H1 (cell line): Measurements from ENCODE around the gene SKAP2. TPM values are rescaled to one million over a fixed set of nuclear protein-coding genes. Genes with fewer than 3 reads are reported as not detected.
A peak's percentile ranks its signal among the peaks of the same experiment; 100 is the strongest.

Source experiments
- CTCF ChIA-PET: fragments of 300-600 bp; sonication (Branson Sonifier 250); formaldehyde crosslinking; loops from one replicate; lab custom pipeline; 2021; ENCODE audit not compliant: partially characterized antibody; lab: Charles Lee
- POLR2A ChIA-PET: fragments of 300-600 bp; sonication (Branson Sonifier 250); formaldehyde crosslinking; loops from one replicate; lab custom pipeline; 2021; ENCODE audit warnings: inconsistent platforms; ENCODE audit not compliant: partially characterized antibody; lab: Charles Lee
- DNase-seq, 2 experiments: peaks; one replicate each; pipeline versions ENCODE4 v3.0.0 to v3.0.0-alpha.2; 2010 to 2022; ENCODE audit warnings: low spot score in 2 of 2, low read depth in 1 of 2, mixed read lengths in 1 of 2
- FAIRE-seq: peaks from 2 replicates; lab custom pipeline; 2011; peaks lifted over from hg19 to GRCh38; lab: Jason Lieb, UNC
- H2AFZ ChIP-seq: 2 replicates; pipeline ENCODE4 v1.8.1; 2012; ENCODE audit warnings: low read length, inconsistent platforms
- H2AK5ac ChIP-seq: 2 replicates; pipeline ENCODE4 v1.6.1; 2013; ENCODE audit warnings: low read depth, low read length
- H2BK120ac ChIP-seq: replicated peaks from 2 replicates; pipeline ENCODE3; 2013; ENCODE audit warnings: low read depth, low read length, inconsistent platforms
- H2BK12ac ChIP-seq: 2 replicates; pipeline ENCODE4 v1.6.1; 2013; ENCODE audit warnings: low read depth, low read length
- H2BK15ac ChIP-seq: 2 replicates; pipeline ENCODE4 v1.6.1; 2013; ENCODE audit warnings: low read length
- H2BK20ac ChIP-seq: 2 replicates; pipeline ENCODE4 v1.6.1; 2013; ENCODE audit warnings: low read length
- H2BK5ac ChIP-seq: 2 replicates; pipeline ENCODE4 v1.6.1; 2013; ENCODE audit warnings: low read depth, low read length
- H3K14ac ChIP-seq: 2 replicates; pipeline ENCODE4 v1.6.1; 2013; ENCODE audit warnings: inconsistent platforms; ENCODE audit not compliant: insufficient read length
- H3K18ac ChIP-seq: 2 replicates; pipeline ENCODE4 v1.6.1; 2013; ENCODE audit warnings: low read length; ENCODE audit errors: extremely low read depth
- H3K23ac ChIP-seq: 2 replicates; pipeline ENCODE4 v1.6.1; 2013; ENCODE audit warnings: inconsistent platforms; ENCODE audit not compliant: insufficient read length
- H3K23me2 ChIP-seq: 2 replicates; pipeline ENCODE4 v1.6.1; 2013; ENCODE audit warnings: low read depth, low read length
- H3K27ac ChIP-seq: 2 replicates; pipeline ENCODE4 v1.6.1; 2011; ENCODE audit warnings: low read depth, low read length, inconsistent platforms
- H3K27me3 ChIP-seq, 4 experiments: replicated peaks in 1 of 4; 1 replicate in 1 of 4; 2 replicates in 3 of 4; pipeline versions ENCODE4 v1.6.1 to v1.8.1; 2011 to 2013; ENCODE audit warnings: low read length in 3 of 4, mild to moderate bottlenecking in 3 of 4, inconsistent platforms in 2 of 4, mixed read lengths in 2 of 4, moderate library complexity in 1 of 4; ENCODE audit not compliant: control insufficient read depth in 3 of 4, insufficient read depth in 3 of 4; ENCODE audit errors: extremely low read depth in 1 of 4
- H3K36me3 ChIP-seq, 4 experiments: 2 replicates each; pipeline versions ENCODE4 v1.6.1 to v1.8.1; 2011 to 2013; ENCODE audit warnings: mild to moderate bottlenecking in 4 of 4, low read length in 3 of 4, moderate library complexity in 2 of 4, control low read depth in 1 of 4, inconsistent platforms in 1 of 4; ENCODE audit not compliant: insufficient read depth in 4 of 4, control insufficient read depth in 2 of 4
- H3K4ac ChIP-seq: replicated peaks from 2 replicates; pipeline ENCODE3; 2013; ENCODE audit warnings: low read length, low read depth, mixed read lengths, inconsistent platforms; ENCODE audit not compliant: insufficient read length
- H3K4me1 ChIP-seq, 4 experiments: replicated peaks in 1 of 4; 1 replicate in 1 of 4; 2 replicates in 3 of 4; pipeline versions ENCODE4 v1.6.1 to v1.8.1; 2011 to 2013; ENCODE audit warnings: low read length in 3 of 4, inconsistent platforms in 2 of 4, mixed read lengths in 1 of 4; ENCODE audit not compliant: insufficient read depth in 4 of 4, control insufficient read depth in 3 of 4
- H3K4me2 ChIP-seq, 2 experiments: 2 replicates each; pipeline versions ENCODE4 v1.6.1 to v1.8.1; 2011 to 2013; ENCODE audit warnings: low read depth in 2 of 2, low read length in 2 of 2, control low read depth in 1 of 2, inconsistent platforms in 1 of 2, mild to moderate bottlenecking in 1 of 2; ENCODE audit not compliant: insufficient read depth in 1 of 2
- H3K4me3 ChIP-seq, 4 experiments: fragments of 200-600, 300-600 bp in 1 of 4; sonication (generic), shearing (Covaris generic), sonication (Bioruptor Twin) in 1 of 4; 2 replicates each; pipeline versions ENCODE4 v1.5.1 to v1.8.1; 2011 to 2016; ENCODE audit warnings: low read length in 4 of 4, low read depth in 3 of 4, control low read depth in 2 of 4, inconsistent platforms in 2 of 4, mild to moderate bottlenecking in 2 of 4, mixed read lengths in 1 of 4, moderate library complexity in 1 of 4; ENCODE audit not compliant: insufficient read depth in 2 of 4; ENCODE audit errors: extremely low read depth in 1 of 4
- H3K56ac ChIP-seq: replicated peaks from 2 replicates; pipeline ENCODE3; 2013; ENCODE audit warnings: low read depth, mild to moderate bottlenecking, mixed read lengths, low read length, inconsistent platforms; ENCODE audit not compliant: insufficient read length
- H3K79me1 ChIP-seq: 2 replicates; pipeline ENCODE4 v1.6.1; 2013; ENCODE audit warnings: low read depth, low read length, control low read depth
- H3K79me2 ChIP-seq, 2 experiments: 2 replicates each; pipeline versions ENCODE4 v1.6.1 to v1.8.1; 2012 to 2013; ENCODE audit warnings: low read length in 2 of 2, mild to moderate bottlenecking in 2 of 2, inconsistent platforms in 1 of 2; ENCODE audit not compliant: insufficient read depth in 2 of 2, control insufficient read depth in 1 of 2
- H3K9ac ChIP-seq, 4 experiments: replicated peaks in 1 of 4; 1 replicate in 1 of 4; 2 replicates in 3 of 4; pipeline versions ENCODE4 v1.6.1 to v1.8.1; 2011 to 2013; ENCODE audit warnings: low read depth in 3 of 4, low read length in 3 of 4, control low read depth in 2 of 4, mild to moderate bottlenecking in 2 of 4, moderate library complexity in 2 of 4, inconsistent platforms in 1 of 4; ENCODE audit errors: extremely low read depth in 1 of 4
- H3K9me3 ChIP-seq, 2 experiments: 2 replicates each; pipeline versions ENCODE4 v1.6.1 to v1.8.1; 2012 to 2013; ENCODE audit warnings: mild to moderate bottlenecking in 2 of 2, moderate library complexity in 2 of 2, control low read depth in 1 of 2, inconsistent platforms in 1 of 2, low read depth in 1 of 2, low read length in 1 of 2, mixed read lengths in 1 of 2; ENCODE audit not compliant: insufficient read depth in 2 of 2
- H4K20me1 ChIP-seq, 2 experiments: replicated peaks in 1 of 2; 2 replicates each; pipeline versions ENCODE3 to v1.8.1; 2011 to 2013; ENCODE audit warnings: inconsistent platforms in 2 of 2, low read length in 2 of 2, mild to moderate bottlenecking in 1 of 2; ENCODE audit not compliant: insufficient read depth in 2 of 2, control insufficient read depth in 1 of 2
- H4K5ac ChIP-seq: 2 replicates; pipeline ENCODE4 v1.6.1; 2013; ENCODE audit warnings: low read length, low read depth, mixed read lengths, inconsistent platforms; ENCODE audit not compliant: insufficient read length
- H4K8ac ChIP-seq: 2 replicates; pipeline ENCODE4 v1.8.0; 2013; ENCODE audit warnings: mild to moderate bottlenecking, moderate library complexity, low read length, inconsistent platforms; ENCODE audit not compliant: insufficient read depth; ENCODE audit errors: extremely low read depth
- H4K91ac ChIP-seq: replicated peaks from 2 replicates; pipeline ENCODE3; 2013; ENCODE audit warnings: low read length, mixed read lengths, inconsistent platforms; ENCODE audit not compliant: insufficient read length
- BCL11A ChIP-seq, 2 experiments: IDR thresholded peaks; one replicate each; pipeline ENCODE4 v1.6.1; 2011; ENCODE audit warnings: low read depth in 2 of 2, low read length in 2 of 2, mild to moderate bottlenecking in 2 of 2
- EGR1 ChIP-seq: IDR thresholded peaks from 2 replicates; pipeline ENCODE4 v1.6.1; 2011; ENCODE audit warnings: low read depth, low read length, borderline replicate concordance
- GABPA ChIP-seq: IDR thresholded peaks from 2 replicates; pipeline ENCODE4 v1.6.1; 2011; ENCODE audit warnings: mild to moderate bottlenecking, low read length, moderate library complexity, borderline replicate concordance; ENCODE audit not compliant: insufficient read depth
- HDAC2 ChIP-seq, 2 experiments: fragments of 300-600 bp in 1 of 2; sonication (generic) in 1 of 2; IDR thresholded peaks; 2 replicates each; pipeline ENCODE4 v1.6.1; 2011 to 2012; ENCODE audit warnings: low read depth in 2 of 2, low read length in 2 of 2, mild to moderate bottlenecking in 2 of 2, moderate library complexity in 2 of 2, borderline replicate concordance in 1 of 2, inconsistent platforms in 1 of 2
- JUND ChIP-seq: IDR thresholded peaks from 2 replicates; pipeline ENCODE4 v1.6.1; 2011; ENCODE audit warnings: mild to moderate bottlenecking, improper control_type of control experiment, low read length
- POU5F1 ChIP-seq: IDR thresholded peaks from 2 replicates; pipeline ENCODE4 v1.6.1; 2011; ENCODE audit warnings: low read depth, mild to moderate bottlenecking, low read length, moderate library complexity
- SIN3A ChIP-seq, 2 experiments: IDR thresholded peaks in 1 of 2; conservative IDR thresholded peaks in 1 of 2; 2 replicates each; pipeline ENCODE4 v1.6.1; 2011 to 2012; ENCODE audit warnings: low read length in 2 of 2, improper control_type of control experiment in 1 of 2, low read depth in 1 of 2, mild to moderate bottlenecking in 1 of 2
- SP4 ChIP-seq: IDR thresholded peaks from 2 replicates; pipeline ENCODE4 v1.6.1; 2012; ENCODE audit warnings: low read length, inconsistent platforms
- TBP ChIP-seq: IDR thresholded peaks from 2 replicates; pipeline ENCODE4 v1.6.1; 2011; ENCODE audit warnings: low read depth, low read length, improper control_type of control experiment
- WGBS, 2 experiments: shearing (Covaris generic) in 1 of 2; methylation state at CpG; one replicate each; pipeline versions ENCODE4 v1.1.6 to v1.1.7; 2013 to 2015; ENCODE audit warnings: low lambda C conversion rate in 2 of 2, mixed read lengths in 2 of 2, inconsistent platforms in 1 of 2, low coverage in 1 of 2, missing lambda C conversion rate in 1 of 2; ENCODE audit not compliant: insufficient replicate concordance in 2 of 2, insufficient coverage in 1 of 2, insufficient read length in 1 of 2; ENCODE audit errors: extremely low coverage in 1 of 2, missing lambda C conversion rate in 1 of 2; 5-methylcytosine and 5-hydroxymethylcytosine counted together
- polyA plus RNA-seq, 7 experiments: library from polyadenylated mRNA; depleted of rRNA in 3 of 7; stranded (reverse) in 5 of 7; unstranded in 2 of 7; fragments of >200 nt in 5 of 7; fragments of 200-250 nt in 2 of 7; gene quantifications; 1 replicate in 5 of 7; 2 replicates in 1 of 7; 4 replicates in 1 of 7; pipeline versions ENCODE4 v1.2.1 to v1.2.3, GENCODE V29; 2011 to 2013; ENCODE audit warnings: missing spikeins in 2 of 7, mixed read lengths in 2 of 7
- total RNA-seq: library from RNA; stranded (reverse); fragmentation: NEBNext Ultra II Directional; extraction: Animal tissue kit (Norgen Biotek cat#: 25700); gene quantifications from 2 replicates; pipeline ENCODE4 v1.2.1, GENCODE V29; 2021
- TF ChIP-seq, protein P1 (sequence below): IDR thresholded peaks from 2 replicates; pipeline ENCODE4 v1.6.1; 2011; ENCODE audit warnings: low read depth, mild to moderate bottlenecking, low read length; ENCODE audit not compliant: insufficient read depth
- TF ChIP-seq, protein P2 (sequence below): IDR thresholded peaks from 2 replicates; pipeline ENCODE4 v1.6.1; 2012; ENCODE audit warnings: low read length, inconsistent platforms

Gene SKAP2
- total and polyA plus RNA-seq, 2 of the 8 experiments (the other 6 are each of a cell fraction or from before 2014, with no cell fraction given): 0.53 to 5.1 TPM

DNA sequence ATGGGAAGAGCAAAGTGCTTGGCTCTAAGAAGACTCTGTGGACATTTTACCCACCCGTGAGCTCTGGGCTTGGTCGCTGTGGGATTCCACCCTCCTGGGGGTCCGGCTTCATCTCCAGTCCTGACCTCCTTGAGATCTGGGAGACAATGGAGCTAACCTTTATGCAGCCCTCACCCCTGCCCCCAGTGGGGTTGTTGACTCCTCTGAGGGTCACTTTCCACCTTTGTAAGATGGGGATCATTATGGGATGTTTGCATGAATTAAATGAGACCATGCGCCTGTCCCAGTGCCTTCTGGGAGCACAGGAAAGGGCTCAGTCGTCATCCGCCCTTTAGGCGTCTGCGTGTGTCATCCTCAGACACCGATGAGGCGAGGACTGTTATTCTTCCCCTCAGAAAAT lies 237.2 kb downstream of the SKAP2 start:
- Histone ChIP-seq H2BK20ac (no peak overlapping the region), H3K14ac (no peak overlapping the region), H2BK5ac (0 out of 2 replicates have a peak overlapping the region, but pooled peaks have one; percentile 24), H4K5ac (no peak overlapping the region), H3K27ac (no peak overlapping the region), H3K4me2 (no peak overlapping the region), H3K9me3 (no peaks in the 10 kb centered on the region), H2AK5ac (no peak overlapping the region), H3K23me2 (no peaks in the 10 kb centered on the region), H4K8ac (no peak overlapping the region), H3K27me3 (no peaks in the 10 kb centered on the region; a peak in 1 of 7 replicates), H3K56ac (no peak overlapping the region), H3K4me1 (no peaks in the 10 kb centered on the region), H3K4me3 (no peak overlapping the region), H3K79me2 (no peaks in the 10 kb centered on the region), H2BK15ac (no peak overlapping the region), H3K18ac (no peak overlapping the region), H3K23ac (no peak overlapping the region), H3K36me3 (no peaks in the 10 kb centered on the region), H3K9ac (no peak overlapping the region), H2BK120ac (no peak overlapping the region), H3K79me1 (no peaks in the 10 kb centered on the region), H2AFZ (no peak overlapping the region), H4K91ac (no peak overlapping the region), H2BK12ac (no peak overlapping the region), H3K4ac (no peak overlapping the region), H4K20me1 (no peaks in the 10 kb centered on the region)
- TF ChIP-seq TBP (no peak), EGR1 (no peak), HDAC2 (IDR thresholded peaks at IDR 0.05; ENCODE audit: borderline replicate concordance in 1 of 2, low read depth in 2 of 2, low read length in 2 of 2) (no peak), SIN3A (conservative IDR thresholded peaks at IDR 0.05 in 1 of 2, IDR thresholded peaks at IDR 0.05 in 1 of 2; ENCODE audit: low read depth in 1 of 2, low read length in 2 of 2) (no peak), JUND (no peak), BCL11A (IDR thresholded peaks at IDR 0.05; ENCODE audit: low read depth in 2 of 2, low read length in 2 of 2) (no peak), POU5F1 (no peak), SP4 (no peak), GABPA (no peak)
- TF ChIP-seq, protein P1, sequence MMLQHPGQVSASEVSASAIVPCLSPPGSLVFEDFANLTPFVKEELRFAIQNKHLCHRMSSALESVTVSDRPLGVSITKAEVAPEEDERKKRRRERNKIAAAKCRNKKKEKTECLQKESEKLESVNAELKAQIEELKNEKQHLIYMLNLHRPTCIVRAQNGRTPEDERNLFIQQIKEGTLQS: no peak
- TF ChIP-seq, protein P2, sequence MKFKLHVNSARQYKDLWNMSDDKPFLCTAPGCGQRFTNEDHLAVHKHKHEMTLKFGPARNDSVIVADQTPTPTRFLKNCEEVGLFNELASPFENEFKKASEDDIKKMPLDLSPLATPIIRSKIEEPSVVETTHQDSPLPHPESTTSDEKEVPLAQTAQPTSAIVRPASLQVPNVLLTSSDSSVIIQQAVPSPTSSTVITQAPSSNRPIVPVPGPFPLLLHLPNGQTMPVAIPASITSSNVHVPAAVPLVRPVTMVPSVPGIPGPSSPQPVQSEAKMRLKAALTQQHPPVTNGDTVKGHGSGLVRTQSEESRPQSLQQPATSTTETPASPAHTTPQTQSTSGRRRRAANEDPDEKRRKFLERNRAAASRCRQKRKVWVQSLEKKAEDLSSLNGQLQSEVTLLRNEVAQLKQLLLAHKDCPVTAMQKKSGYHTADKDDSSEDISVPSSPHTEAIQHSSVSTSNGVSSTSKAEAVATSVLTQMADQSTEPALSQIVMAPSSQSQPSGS: no peak
- ChIA-PET POLR2A (no interaction called here), CTCF (interaction anchor here (0.6 to 2.2 kb wide), 10 partner anchors 37 to 549 kb away, joined by 3 to 5 read pairs (median 3); no protein-coding TSS in a partner anchor)
- 88% methylated on average over 10 of the region's 10 CpGs; no CpG with 5 or more reads in 1 of the 2 experiments for WGBS, 2 experiments
- FAIRE-seq: no peak
- DNase-seq: peak in 1 of 2 experiments; percentile 24
